ENCODE data around the gene AXIN2.
A peak's percentile ranks its signal among the peaks of the same experiment; 100 is the strongest.

AXIN2 gene

GRCh38 chr17:65553646-65554552 is 7.5 kb downstream of the AXIN2 start:
- no peak for DNase-seq

GRCh38 chr17:65553009-65553645 is 8.3 kb downstream of the AXIN2 start:
- no peak for DNase-seq

- no peak for DNase-seq
Observed at GRCh38 chr17:65552214-65552613, 9.2 kb downstream of the AXIN2 start.

DNA sequence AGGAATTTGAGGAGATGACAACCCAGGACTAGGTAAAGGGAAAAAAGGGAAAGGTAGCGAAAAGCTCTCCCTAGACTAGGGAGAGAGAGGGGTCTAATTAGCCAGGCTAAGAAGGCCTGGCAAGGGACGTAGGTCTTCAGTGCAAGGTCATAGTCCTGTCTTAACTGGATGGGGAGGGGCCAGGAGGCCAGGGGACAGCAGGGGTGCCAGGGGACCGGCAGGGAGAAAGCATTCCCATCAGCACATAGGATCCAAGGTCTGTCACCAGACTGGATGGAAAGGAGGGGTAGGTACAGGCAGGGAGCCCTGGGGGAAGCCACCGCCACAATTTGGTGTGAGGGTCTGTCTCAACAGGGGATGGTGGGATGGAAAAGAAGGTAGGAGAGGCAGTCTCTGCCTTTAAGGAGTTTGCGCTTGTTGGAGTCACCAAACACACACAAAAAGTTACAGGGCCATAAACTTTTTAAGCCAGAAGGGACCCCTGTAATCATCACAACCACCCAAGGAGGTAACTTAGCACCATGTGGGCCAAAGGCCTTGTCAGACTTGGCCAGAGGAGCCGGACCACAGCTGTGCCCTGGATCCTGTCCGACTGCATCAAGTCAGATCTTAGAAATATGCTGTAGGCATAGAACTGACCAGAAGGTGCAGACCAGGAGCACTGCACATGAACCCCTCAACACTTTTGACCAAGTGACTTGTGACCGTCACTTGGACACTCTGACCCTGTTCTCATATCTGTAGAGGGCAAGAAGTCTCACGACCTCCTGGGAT is 10.0 kb downstream of the AXIN2 start:
- no peak for DNase-seq

GRCh38 chr17:65550758-65551157 is 10.7 kb downstream of the AXIN2 start:
- no peak for DNase-seq

- no peak for DNase-seq
Observed at GRCh38 chr17:65550075-65550662, 11.3 kb downstream of the AXIN2 start.

DNA sequence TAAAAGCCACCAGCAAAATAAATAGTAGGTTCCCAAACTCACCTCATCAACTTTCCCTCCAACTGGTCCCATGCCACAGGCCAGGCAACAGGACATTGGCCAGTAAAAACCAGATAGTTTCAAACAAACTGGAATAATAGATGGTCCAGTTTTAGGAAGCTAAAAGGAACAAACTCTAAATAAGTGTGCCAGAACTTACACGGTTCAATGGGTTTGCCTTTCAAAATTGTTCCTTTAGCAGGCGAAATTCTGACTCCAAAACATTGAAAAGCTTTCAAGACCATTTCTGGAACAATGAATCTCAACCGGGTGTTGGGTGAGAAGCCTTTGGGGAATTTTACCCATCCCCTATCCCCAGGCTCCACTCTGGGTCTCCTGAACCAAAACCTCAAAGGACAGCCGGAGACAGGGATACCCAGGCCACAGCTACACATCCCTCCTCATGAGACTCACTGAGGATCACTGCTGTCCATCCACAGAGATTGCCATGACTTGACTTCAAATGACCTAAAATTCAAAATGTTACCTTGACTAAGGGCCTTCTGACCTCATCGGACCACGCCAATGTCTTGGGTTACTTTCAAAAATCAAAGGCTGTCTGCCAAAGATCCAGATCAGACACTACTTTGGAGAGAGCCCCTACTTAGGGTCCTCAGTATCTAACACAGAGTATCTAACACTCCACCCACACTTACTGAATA is 13.0 kb downstream of the AXIN2 start:
- DNase-seq, result no peak

- no peak for DNase-seq
Observed at GRCh38 chr17:65547253-65547670, 14.2 kb downstream of the AXIN2 start.

DNA sequence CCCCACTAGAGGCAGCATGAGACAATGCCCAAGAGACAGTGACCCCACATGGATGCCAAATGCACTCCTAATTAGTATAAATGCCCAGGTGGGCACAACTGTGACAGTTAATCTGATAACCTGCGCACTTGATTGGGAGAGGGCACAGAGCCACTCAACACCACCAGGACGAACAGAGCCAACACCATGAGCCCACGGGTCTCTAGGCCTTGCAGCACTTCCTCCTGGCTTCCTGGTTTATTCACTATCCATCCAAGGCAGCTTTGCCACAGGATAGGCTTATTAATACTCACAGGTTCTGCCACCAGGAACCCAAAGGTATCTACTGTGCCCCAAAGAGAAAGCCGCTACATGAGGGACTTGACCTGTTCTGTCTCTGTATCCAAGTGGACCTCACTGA is 14.9 kb downstream of the AXIN2 start:
- DNase-seq, result no peak

GRCh38 chr17:65545705-65546523 is 15.5 kb downstream of the AXIN2 start:
- no peak for DNase-seq

DNA sequence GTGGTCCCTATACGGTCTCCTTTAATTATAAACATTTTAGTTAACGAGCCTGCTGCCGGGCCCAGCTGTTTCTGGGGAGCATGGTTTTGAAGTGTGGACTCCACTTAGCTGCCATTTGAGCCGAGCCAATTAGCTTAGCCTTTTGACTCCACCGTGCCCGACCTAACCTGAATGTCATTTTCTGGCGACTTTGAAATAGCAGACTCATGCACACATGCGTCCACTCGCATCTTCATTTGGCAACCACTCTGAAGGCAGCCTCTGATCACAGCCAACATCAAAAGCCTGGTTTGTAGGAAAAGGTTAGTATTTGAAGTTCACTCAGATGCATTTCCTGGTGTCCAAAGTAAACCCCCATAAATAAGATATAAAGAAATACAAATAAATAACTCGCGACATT is 16.8 kb downstream of the AXIN2 start:
- DNase-seq, result no peak

DNA sequence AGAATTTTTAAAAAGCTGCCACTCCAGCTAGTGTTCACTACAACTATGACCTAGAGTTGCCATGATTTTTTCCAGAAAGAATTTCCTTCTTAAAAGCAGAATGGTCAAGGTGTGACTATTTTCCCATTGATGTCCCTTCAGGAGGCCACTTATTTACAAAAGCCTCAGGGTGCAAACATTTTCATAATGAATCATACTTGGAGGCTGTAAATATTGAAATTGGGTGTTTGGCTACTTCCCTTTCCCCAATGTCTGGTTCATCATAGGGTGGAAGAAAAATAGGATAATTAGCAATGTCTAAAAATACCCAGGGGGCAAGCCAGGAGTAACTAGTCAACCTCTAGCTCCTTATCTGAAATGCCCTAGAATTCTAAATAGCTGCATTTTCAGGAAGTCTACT is 18.8 kb downstream of the AXIN2 start:
- no peak for DNase-seq

DNA sequence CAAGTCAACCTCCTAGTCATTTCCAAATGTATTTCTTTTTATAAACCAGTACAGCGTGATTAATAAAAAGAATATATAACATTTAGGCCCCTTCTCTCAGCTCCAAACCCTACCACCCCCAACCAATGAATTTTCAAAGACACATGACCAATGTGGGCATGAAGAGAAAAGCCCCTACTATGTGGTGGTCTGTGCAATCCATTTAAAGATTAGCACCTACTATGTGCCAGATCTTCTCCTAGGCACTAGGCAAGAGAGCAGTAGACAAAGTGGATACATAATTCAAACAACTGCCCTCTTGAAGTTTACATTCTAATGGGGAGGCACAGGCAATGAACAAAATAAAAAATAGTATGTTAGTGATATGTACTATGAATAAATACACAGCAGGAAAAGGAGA is 19.4 kb downstream of the AXIN2 start:
- DNase-seq, result no peak

DNA sequence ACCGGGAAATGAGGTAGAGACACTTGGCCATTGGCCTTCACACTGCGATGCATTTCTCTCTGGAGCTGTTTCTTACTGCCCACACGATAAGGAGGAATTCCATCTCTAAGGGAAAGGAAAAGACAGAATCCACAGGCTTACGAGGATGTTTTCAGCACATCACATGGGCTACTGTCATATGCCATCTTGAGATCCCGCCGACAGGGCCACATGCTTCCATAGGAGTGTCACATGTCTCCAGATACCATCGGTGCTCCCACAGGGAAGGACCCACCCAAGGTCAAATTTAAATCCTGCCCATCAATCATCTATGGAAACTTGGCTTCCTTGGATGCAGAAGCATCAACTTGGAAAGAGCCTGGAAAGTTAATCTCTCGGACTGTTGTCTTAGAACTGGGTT is 20.0 kb downstream of the AXIN2 start:
- no peak for DNase-seq

DNA sequence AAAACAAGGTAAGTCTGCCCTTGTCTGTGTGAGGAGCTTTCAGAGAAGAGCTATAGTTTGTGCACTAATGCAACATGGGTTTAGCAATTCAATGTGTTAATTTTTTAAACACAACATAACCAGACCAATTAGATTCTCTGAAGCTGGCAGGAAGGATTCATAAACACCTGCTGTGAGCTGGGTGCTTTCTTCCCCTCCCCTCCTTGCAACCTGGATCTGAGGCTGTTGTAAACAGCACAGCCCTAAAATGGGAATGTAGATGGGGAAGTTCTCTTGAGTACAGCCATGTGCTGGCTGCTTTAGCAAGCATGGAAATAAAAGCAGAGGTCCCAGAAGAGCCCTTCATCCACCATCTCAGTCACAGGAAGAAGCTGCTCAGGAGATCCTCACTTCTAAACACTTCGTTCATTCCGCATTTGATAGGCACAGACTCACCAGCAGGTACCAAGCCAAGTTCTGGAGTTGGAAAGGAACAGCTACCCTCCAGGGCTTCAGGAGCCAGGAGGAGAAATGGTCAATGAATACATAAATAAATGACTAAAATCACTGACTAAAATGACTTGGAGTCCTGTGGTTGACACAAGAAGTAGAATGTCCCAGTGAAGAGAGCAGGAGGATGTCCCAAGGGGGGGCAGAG is 21.7 kb downstream of the AXIN2 start:
- DNase-seq, result no peak

GRCh38 chr17:65538675-65539529 is 22.5 kb downstream of the AXIN2 start:
- no peak for DNase-seq

GRCh38 chr17:65537845-65538674 is 23.4 kb downstream of the AXIN2 start:
- peak; percentile 32 for DNase-seq

DNA sequence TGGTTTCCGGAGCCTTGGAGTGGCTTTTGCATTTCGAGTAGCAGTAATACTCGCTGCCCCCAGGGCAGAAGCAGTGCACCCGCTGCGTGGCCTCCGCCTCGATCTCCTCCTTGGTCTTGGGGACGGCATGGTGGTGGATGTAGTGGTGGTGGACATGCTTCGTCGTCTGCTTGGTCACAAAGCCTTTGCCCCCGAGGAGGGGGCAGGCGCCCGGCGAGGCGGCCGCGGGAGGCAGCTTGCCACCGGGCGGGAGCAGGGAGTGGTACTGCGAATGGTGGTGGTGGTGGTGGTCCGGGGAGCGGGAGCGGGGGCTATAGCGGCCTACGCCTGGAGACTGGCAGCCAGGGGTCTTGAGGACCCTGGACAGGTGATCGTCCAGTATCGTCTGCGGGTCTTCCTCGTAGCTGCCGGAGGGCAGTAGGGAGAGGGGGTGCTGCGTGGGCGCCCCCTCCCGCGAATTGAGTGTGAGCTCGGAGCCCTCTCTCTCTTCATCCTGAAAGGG is 24.1 kb downstream of the AXIN2 start:
- DNase-seq, result no peak
